Measurements from ENCODE around the gene PIGO. TPM values are rescaled to one million over a fixed set of nuclear protein-coding genes. Genes with fewer than 3 reads are reported as not detected.

Gene PIGO
- total and polyA plus RNA-seq, 2 experiments from 2014 or later: 22.1 to 41.4 TPM

- Histone ChIP-seq H3K4me1 (ENCODE audit: insufficient read depth) (peaks cover 25% of the 10 kb centered on the region), H3K9me2 (replicated peaks; ENCODE audit: insufficient read depth) (no peaks in the 10 kb centered on the region), H4K20me1 (ENCODE audit: insufficient read depth, poor library complexity, severe bottlenecking) (peaks cover 35% of the 10 kb centered on the region), H3K4me2 (peak overlapping the region; percentile 58), H3K9me3 (ENCODE audit: low read depth) (no peaks in the 10 kb centered on the region), H2AFZ (peak overlapping the region; percentile 27), H3K79me2 (peaks cover 48% of the 10 kb centered on the region), H3K36me3 (replicated peaks; ENCODE audit: insufficient read depth, low read depth) (no peaks in the 10 kb centered on the region), H3K27ac (peak overlapping the region; percentile 86), H3K27me3 (no peaks in the 10 kb centered on the region), H3K4me3 (no peak overlapping the region)
- 96% methylated on average over 2 of the region's 2 CpGs for WGBS (ENCODE audit: low lambda C conversion rate, missing lambda C conversion rate)
- TF ChIP-seq CTCF (IDR thresholded peaks at IDR 0.05; ENCODE audit: poor library complexity): no peak
- no peak for TF ChIP-seq EZH2phosphoT487 (IDR thresholded peaks at IDR 0.05; ENCODE audit: low read depth, severe bottlenecking, unreplicated experiment)
- no peak for TF ChIP-seq EZH2 (IDR thresholded peaks at IDR 0.05; ENCODE audit: borderline replicate concordance)
- DNase-seq (ENCODE audit: low spot score): no peak
Observed at GRCh38 chr9:35073279-35073612, 23.1 kb downstream of the PIGO start.

- 6% methylated on average over 53 of the region's 54 CpGs for WGBS (ENCODE audit: low lambda C conversion rate, missing lambda C conversion rate)
- Histone ChIP-seq H3K4me2 (peak within 1 kb of the TSS; percentile 94), H3K27ac (peak within 1 kb of the TSS; percentile 98), H2AFZ (peak within 1 kb of the TSS; percentile 31), H3K79me2 (peaks cover 48% of the 10 kb centered on the region), H3K4me1 (ENCODE audit: insufficient read depth) (peaks cover 25% of the 10 kb centered on the region), H3K9me2 (replicated peaks; ENCODE audit: insufficient read depth) (no peaks in the 10 kb centered on the region), H3K27me3 (no peaks in the 10 kb centered on the region), H3K4me3 (peak within 1 kb of the TSS; percentile 40), H4K20me1 (ENCODE audit: insufficient read depth, poor library complexity, severe bottlenecking) (peaks cover 41% of the 10 kb centered on the region), H3K9me3 (ENCODE audit: low read depth) (no peaks in the 10 kb centered on the region), H3K36me3 (replicated peaks; ENCODE audit: insufficient read depth, low read depth) (no peaks in the 10 kb centered on the region)
- DNase-seq (ENCODE audit: low spot score): peak; percentile 98
- TF ChIP-seq CTCF (IDR thresholded peaks at IDR 0.05; ENCODE audit: poor library complexity) (no peak), EZH2 (IDR thresholded peaks at IDR 0.05; ENCODE audit: borderline replicate concordance) (no peak), EZH2phosphoT487 (IDR thresholded peaks at IDR 0.05; ENCODE audit: low read depth, severe bottlenecking, unreplicated experiment) (no peak)
Observed at GRCh38 chr9:35072461-35073278, 23.7 kb downstream of the PIGO start, which contains the start of gene VCP. VCP (minus strand) TSS chr9:35072625; CDS start chr9:35072353, 272 bp downstream.

- Histone ChIP-seq H4K20me1 (ENCODE audit: insufficient read depth, poor library complexity, severe bottlenecking) (peaks cover 49% of the 10 kb centered on the region), H3K4me1 (ENCODE audit: insufficient read depth) (peaks cover 25% of the 10 kb centered on the region), H2AFZ (peak overlapping the region; percentile 31), H3K9me3 (ENCODE audit: low read depth) (no peaks in the 10 kb centered on the region), H3K27ac (peak overlapping the region; percentile 98), H3K79me2 (peaks cover 48% of the 10 kb centered on the region), H3K4me2 (peak overlapping the region; percentile 94), H3K9me2 (replicated peaks; ENCODE audit: insufficient read depth) (no peaks in the 10 kb centered on the region), H3K36me3 (replicated peaks; ENCODE audit: insufficient read depth, low read depth) (no peaks in the 10 kb centered on the region), H3K27me3 (no peaks in the 10 kb centered on the region), H3K4me3 (peak overlapping the region; percentile 40)
- peak; percentile 93 for DNase-seq (ENCODE audit: low spot score)
- 1% methylated on average over 69 of the region's 79 CpGs for WGBS (ENCODE audit: low lambda C conversion rate, missing lambda C conversion rate)
- no peak for TF ChIP-seq EZH2phosphoT487 (IDR thresholded peaks at IDR 0.05; ENCODE audit: low read depth, severe bottlenecking, unreplicated experiment)
- peak; percentile 31 for TF ChIP-seq CTCF (IDR thresholded peaks at IDR 0.05; ENCODE audit: poor library complexity)
Observed at GRCh38 chr9:35071814-35072460, 24.5 kb downstream of the PIGO start.
